NCI-H82 treated with DMSO at 0.1 percent for 48 hours (cell line): ENCODE results near the gene CIDEC.
"Not testable (repeated sequence)": the region's sequence is repeated elsewhere in the genome, so short reads cannot be mapped to it uniquely, and the experiment has no call there.

Source experiments
- DNase-seq: peaks from one replicate; lab custom pipeline; 2025; ENCODE audit not compliant: unreplicated experiment; lab: John Stamatoyannopoulos, UW

CIDEC gene

DNA sequence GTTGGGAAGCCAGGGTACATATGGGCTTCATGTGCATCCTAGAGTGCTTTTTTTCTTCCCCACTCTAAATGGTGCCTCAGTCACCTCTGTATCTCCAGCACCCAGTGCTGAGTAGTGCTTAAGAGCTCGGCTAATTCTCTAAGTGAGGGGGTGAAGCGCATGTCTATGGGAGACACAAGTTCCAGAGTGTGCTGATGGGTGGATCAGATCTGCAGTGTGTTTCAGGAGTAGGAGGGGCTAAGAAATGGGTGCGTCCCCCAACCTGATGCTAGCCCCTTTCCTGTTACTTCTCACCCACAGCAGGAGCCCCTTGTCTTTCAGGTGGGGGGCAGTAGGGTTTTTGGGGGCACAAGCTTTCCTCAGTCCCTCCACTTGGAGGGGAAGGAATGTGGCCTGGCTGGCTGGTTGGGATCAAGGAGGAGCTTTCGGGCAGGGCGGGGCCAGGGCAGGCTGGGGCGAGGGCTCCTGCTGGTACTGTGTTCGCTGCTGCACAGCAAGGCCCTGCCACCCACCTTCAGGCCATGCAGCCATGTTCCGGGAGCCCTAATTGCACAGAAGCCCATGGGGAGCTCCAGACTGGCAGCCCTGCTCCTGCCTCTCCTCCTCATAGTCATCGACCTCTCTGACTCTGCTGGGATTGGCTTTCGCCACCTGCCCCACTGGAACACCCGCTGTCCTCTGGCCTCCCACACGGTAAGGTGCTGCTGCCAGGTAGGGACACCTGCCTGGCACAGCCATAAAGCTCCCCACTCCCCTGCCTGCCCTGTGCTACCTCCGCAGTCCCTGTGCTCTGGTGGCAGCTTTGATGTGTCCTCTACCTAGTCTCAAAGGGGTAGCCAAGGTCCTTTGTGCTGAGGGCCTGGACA lies 22.6 kb upstream of the CIDEC start, which contains the start of gene IL17RE:
Gene IL17RE, plus strand, starts transcription at position 477 of the 866 bp plus-strand sequence. Its CDS starts 85 bp downstream, at position 562.
- no peak for DNase-seq

DNA sequence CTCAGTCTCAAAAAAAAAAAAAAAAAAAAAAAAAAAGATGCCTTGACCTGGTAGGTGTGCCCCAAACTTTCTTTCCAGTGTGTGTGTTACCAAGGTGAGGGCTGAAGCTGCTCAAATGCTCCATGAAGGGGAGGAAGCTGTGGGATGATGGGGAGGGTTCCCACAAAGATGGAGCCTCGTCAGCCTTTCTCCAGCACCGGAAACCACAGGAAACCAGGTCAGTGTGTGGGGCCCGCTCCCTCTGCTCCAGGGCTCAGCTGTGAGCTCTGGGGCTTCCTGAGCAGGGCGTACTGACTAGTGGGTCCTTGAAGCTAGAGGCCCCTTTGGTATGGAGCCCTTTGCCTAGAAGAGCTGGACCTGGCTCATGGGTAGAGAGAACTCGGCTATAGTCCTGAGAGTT lies 21.9 kb upstream of the CIDEC start:
- no peak for DNase-seq

DNA sequence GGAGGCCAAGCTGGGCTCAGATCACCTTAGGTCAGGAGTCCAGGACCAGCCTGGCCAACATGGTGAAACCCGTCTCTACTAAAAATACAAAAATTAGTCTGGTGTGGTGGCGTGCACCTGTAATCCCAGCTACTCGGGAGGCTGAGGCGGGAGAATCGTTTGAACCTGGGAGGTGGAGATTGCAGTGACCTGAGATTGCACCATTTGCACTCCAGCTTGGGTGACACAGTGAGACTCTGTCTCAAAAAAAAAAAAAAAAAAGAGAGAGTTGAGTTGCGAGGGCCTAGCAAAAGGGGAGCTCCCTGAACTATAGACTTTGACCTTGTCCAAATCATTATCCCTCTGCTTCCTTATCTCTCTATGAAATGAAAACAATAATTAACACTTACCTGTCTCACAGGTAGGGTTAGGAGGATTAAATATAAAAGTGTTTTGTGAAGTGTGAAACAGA lies 20.9 kb upstream of the CIDEC start:
- not testable (repeated sequence) for DNase-seq

- no peak for DNase-seq
These were observed 19.3 kb upstream of the CIDEC start for GRCh38 chr3:9899289-9899791.

GRCh38 chr3:9898467-9899241 lies 18.6 kb upstream of the CIDEC start:
- no peak for DNase-seq

GRCh38 chr3:9897408-9898372 lies 17.6 kb upstream of the CIDEC start:
- no peak for DNase-seq

- not testable (repeated sequence) for DNase-seq
These were observed 16.8 kb upstream of the CIDEC start for GRCh38 chr3:9896755-9897407.

GRCh38 chr3:9895715-9896114 lies 15.7 kb upstream of the CIDEC start:
- not testable (repeated sequence) for DNase-seq

DNA sequence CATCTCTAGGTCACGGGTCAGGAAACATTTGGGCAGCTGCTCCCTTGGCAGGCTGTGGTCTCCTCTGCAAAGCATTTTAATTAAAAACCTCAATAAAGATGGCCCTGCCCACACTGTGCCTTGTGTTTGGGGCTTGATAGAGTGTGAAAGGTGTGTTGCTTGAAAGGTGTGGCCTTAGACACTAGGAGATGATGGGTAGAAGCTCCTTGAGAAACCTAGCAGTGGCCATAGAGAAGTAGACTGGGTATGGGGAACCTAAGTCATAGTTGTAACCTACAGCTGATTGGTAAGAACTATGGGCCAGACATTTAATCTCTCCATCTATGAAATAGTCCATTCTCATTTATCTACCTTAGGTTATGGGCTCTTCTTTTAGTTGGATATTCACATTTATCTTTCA lies 13.7 kb upstream of the CIDEC start:
- DNase-seq: no peak

GRCh38 chr3:9891072-9891622 lies 11.1 kb upstream of the CIDEC start:
- DNase-seq: no peak

GRCh38 chr3:9890249-9891071 lies 10.4 kb upstream of the CIDEC start, which contains the start of gene JAGN1:
JAGN1 (plus strand) TSS chr3:9890610; CDS start chr3:9890723, 113 bp downstream.
- peak; percentile 43 for DNase-seq

DNA sequence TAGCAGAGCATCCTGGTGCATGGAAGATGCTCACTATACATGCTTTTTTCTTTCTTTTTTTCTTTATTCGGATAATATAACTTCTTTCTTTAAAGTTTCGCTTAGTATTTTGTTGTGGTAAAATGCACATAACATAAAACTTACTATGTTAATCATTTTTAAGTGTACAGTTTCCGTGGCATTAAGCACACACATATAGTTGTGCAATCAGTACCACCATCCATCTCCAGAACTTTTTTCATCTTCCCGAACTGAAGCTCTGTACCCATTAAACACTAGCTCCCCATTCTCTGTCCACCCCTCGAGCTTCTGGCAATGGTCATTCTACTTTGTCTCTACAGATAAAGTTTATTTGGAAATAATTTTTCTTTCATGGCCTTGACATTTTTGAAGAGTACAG lies 9.4 kb upstream of the CIDEC start:
- no peak for DNase-seq

DNA sequence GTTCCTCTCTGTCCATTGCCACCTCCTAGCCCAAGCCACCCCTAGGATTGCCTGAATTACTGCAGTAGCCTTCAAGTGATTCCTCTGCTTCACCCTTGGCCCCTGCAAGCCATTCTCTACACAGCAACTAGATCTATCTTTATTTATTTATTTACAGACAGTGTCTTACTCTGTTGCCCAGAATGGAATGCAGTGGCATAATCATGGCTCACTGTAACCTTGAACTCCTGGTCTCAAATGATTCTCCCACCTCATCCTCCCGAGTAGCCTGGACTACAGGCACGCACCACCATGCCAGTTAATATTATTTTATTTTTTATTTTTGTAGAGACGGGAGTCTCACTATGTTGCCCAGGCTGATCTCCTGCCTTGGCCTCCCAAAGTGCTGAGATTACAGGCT lies 8.5 kb upstream of the CIDEC start:
- no peak for DNase-seq

DNA sequence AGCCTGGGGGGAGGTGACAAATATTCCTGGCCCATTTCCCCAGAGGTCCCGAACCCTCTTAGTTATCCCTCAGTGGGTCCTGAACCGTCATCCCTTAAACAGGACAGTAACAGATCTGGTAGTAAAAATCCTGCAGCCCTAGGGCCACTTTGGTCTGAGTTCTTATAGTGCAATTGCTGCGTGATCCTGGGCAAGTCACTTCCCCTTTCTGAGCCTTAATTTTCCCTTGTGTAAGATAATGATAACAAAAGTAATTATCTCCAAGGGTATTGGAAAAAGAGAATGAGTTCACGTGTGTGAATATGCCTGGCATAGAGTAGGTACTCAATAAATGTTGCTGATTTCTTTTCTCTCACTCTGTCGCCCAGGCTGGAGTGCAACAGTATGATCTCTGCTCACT lies 7.4 kb upstream of the CIDEC start:
- no peak for DNase-seq

DNA sequence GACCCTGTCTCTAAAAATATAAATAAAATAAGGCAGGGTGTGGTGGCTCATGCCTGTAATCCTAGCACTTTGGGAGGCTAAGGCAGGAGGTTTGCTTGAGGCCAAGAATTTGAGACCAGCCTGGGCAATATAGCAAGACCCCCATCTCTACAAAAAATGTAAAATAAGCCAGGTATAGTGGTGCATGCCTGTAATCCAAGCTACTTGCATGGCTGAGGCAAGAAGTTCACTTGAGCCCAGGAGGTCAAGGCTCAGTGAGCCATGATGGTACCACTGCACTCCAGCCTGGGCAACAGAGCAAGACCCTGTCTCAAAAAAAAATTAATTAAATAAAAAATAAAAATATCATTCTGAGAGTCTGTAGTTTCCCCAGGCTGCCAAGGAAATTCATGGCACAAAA lies 6.3 kb upstream of the CIDEC start:
- no peak for DNase-seq

DNA sequence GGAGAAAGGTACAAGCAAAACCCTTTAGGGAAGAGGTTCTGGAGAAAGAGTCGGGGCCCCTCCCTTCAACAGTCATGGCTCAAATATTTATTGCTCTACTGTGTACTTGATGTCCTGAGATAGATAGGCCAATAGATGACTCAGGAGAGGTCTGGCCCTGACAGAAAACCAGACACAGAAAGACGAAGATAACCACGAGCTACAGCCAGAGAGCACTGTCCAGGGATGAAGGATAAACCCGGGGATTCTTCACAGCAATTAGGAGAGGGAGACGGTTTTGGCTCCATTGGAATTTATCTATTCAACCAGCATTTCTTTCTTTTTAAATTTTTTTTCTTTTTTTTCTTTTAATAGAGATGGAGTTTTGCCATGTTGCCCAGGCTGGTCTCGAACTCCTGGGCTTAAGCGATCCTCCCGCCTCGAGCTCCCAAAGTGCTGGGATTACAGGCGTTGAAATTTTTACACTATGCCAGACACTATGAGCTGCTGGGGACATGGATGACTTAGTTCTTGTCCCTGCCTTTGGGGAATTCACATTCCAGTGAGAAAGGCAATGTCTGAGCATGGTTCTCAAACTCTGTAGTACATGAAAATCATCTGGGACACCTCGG lies 4.6 kb upstream of the CIDEC start:
- no peak for DNase-seq

DNA sequence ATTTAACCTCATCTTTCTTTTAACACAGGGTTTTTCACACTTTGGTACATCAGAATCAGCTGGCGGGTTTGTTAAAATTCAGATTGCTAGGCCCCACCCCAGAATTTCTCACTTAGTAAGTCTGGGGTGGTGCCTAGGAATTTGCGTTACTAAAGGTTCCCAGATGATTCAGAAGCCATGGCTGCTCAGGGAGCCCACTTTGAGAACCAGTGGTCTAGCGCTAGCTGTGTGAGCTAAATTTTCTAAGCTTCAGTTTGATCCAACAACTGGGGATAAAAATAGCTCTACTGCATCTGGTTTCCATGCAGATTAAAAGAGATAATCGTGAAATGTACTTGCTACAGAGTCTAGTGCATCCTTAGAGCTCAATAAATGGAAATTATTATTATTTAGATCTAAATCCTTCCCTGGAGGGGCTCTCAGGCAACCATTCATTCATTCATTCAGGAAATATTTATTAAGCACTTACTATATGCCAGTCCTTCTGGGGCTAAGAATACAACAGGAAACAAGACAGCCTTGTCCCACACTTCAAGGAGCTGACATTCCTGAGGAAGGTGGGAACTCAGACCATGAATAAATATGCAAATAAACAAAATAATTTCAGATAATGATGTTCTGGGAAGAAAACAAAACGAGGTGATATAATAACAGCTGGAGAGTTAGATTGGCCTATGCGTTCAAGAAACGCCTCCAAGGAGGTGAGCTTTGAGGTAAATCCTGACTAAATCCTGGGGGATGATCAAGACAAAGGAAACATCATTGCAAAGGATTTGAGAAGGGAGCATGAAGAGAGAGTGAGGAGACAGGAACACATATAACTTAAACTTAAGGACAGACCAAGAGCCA lies 3.9 kb upstream of the CIDEC start:
- DNase-seq: no peak

- no peak for DNase-seq
These were observed 1.4 kb upstream of the CIDEC start for GRCh38 chr3:9881441-9881840.
